ENCODE data around the gene PTGES2.

The PTGES2 gene

DNA sequence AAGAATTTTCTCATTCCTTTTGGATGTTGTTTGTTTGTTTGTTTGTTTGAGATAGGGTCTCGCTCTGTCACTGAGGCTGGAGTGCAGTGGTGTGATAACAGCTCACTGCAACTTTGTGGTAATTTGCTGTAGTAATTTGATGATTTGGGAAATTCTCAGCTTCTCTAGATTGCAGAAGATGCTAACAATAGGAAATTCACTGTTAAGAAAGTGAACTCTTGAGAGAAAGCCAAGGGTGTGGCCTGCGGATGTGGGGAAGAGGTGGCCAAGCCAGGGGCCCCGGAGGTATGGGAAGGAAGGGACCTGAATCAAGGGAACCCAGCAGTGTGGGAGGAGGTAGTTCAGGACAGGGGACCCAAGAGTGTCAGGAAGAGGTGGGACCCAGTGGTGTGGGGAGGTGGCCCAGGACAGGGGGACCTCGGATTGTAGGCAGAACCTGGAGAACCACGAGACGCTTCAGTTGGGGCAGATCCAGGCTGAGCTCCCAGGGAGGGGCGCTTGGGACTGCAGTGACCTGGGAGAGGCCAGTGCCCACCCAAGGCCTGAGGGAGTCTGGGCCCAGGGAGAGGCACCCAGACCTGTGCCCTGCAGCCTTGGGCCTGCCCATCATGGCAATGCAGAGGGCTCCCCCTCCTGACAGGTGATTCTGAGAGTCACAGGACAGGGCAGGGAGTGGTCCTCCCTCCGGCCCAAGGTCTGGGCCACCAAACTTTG lies 16.2 kb upstream of the PTGES2 start:
- H3K4me3 ChIP-seq (ENCODE audit: low read depth, low read length): no peak overlapping the region
- TF ChIP-seq, protein P1, sequence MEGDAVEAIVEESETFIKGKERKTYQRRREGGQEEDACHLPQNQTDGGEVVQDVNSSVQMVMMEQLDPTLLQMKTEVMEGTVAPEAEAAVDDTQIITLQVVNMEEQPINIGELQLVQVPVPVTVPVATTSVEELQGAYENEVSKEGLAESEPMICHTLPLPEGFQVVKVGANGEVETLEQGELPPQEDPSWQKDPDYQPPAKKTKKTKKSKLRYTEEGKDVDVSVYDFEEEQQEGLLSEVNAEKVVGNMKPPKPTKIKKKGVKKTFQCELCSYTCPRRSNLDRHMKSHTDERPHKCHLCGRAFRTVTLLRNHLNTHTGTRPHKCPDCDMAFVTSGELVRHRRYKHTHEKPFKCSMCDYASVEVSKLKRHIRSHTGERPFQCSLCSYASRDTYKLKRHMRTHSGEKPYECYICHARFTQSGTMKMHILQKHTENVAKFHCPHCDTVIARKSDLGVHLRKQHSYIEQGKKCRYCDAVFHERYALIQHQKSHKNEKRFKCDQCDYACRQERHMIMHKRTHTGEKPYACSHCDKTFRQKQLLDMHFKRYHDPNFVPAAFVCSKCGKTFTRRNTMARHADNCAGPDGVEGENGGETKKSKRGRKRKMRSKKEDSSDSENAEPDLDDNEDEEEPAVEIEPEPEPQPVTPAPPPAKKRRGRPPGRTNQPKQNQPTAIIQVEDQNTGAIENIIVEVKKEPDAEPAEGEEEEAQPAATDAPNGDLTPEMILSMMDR (IDR thresholded peaks at IDR 0.05; ENCODE audit: borderline replicate concordance, insufficient read depth, low read depth, low read length): no peak

DNA sequence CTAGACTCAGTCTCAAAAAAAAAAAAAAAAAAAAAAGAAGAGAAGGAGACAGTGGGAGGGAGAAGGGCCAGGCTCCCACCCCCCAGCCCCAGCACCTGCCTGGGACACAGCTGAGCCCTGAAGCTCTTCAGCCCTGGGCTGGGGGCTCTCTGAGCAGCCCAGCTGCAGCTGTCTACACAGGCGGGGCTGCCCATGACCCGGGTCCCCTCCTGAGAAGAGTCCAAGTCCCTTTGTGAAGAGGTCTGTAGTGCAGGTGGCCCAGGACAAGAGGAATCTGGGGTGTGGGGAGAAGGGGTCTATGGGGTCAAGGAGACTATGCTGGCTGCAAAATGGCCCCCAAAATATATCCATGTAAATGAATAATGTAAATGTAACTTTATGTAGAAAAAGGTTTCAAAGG lies 15.1 kb upstream of the PTGES2 start:
- TF ChIP-seq, protein P1 (IDR thresholded peaks at IDR 0.05; ENCODE audit: borderline replicate concordance, insufficient read depth, low read depth, low read length): no peak
- no peak overlapping the region for H3K4me3 ChIP-seq (ENCODE audit: low read depth, low read length)

DNA sequence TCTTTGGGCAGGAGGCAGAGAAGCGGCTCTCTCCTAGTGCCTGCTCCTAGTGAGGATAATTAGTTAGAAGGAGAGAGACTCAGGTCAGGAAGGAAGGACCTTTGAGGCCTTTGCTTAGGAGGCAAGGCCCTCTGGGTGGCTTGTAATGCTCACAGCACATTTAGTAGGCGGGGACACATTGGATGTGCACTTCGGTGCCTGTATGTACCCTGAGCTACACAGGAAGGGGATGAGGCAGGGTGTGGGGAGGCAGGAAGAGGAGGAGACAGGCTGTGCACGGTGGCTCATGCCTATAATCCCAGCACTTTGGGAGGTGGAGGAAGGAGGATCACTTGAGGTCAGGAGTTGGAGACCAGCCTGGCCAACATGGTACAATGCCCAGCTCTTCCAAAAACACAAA lies 14.5 kb upstream of the PTGES2 start:
- TF ChIP-seq, protein P1 (IDR thresholded peaks at IDR 0.05; ENCODE audit: borderline replicate concordance, insufficient read depth, low read depth, low read length): no peak
- no peak overlapping the region for H3K4me3 ChIP-seq (ENCODE audit: low read depth, low read length)

DNA sequence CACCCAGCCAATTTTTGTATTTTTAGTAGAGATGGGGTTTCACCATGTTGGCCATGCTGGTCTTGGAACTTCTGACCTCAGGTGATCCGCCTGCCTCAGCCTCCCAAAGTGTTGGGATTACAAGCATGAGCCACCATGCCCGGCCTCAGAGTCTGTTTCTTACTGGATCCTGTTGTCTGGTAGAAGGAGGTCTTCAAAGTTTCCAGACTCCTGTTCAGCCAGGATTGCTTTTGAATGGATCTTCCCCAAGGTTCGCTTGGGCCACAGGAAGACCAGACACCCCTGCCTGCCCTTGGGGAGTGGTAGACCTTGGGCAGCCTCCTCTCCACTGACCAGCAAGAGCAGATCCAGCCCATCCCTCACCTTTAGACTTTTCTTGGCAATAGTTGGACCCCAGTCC lies 14.1 kb upstream of the PTGES2 start:
- TF ChIP-seq, protein P1 (IDR thresholded peaks at IDR 0.05; ENCODE audit: borderline replicate concordance, insufficient read depth, low read depth, low read length): no peak
- H3K4me3 ChIP-seq (ENCODE audit: low read depth, low read length): no peak overlapping the region

DNA sequence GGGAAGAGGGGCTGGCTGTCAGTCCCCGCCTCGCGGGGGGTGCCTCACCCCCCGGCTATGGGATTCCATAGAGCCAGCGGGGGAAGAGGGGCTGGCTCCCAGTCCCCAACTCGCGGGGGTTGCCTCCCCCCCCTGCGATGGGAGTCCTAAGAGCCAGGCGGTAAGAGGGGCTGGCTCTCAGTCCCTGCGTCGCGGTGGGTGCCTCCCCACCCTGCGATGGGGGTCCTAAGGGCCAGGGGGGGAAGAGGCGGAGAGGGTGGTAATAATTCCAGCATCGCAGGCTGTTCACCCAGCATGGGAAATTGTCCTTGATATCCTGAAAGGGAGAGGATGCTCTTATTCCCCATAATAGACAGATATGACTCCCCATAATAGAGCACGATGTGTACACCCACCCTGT lies 12.1 kb upstream of the PTGES2 start:
- TF ChIP-seq, protein P1 (IDR thresholded peaks at IDR 0.05; ENCODE audit: borderline replicate concordance, insufficient read depth, low read depth, low read length): no peak
- no peak overlapping the region for H3K4me3 ChIP-seq (ENCODE audit: low read depth, low read length)

DNA sequence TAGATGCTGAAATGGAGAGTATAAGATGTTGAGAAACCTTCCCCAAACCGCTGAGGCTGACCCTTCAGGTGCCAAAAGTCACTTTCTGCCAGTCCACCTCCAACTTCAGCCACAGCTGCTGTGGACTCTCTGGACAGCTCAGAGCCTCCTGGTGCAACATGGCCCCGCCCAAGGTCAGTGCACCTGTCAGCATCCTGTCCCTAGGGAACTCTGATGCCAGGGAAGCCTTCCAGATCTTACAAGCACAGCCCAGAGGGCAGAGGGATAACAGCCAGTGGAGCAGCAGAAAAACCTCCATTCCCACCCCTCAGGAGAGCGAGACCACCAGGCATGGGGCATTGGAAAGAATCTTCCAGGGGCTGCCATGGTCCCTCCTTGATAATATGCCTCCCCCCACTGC lies 10.5 kb upstream of the PTGES2 start:
- TF ChIP-seq, protein P1 (IDR thresholded peaks at IDR 0.05; ENCODE audit: borderline replicate concordance, insufficient read depth, low read depth, low read length): no peak

More for the DNA sequence above, 10.5 kb upstream of the PTGES2 start:
- no peak overlapping the region for H3K4me3 ChIP-seq (ENCODE audit: low read depth, low read length)

All from GM12875 (cell line).